ENCODE measurements around the gene TMEM174.

Gene TMEM174

GRCh38 chr5:73189871-73190376, 16.9 kb downstream of the TMEM174 start:
- Mint-ChIP-seq H3K36me3 (ENCODE audit: low read depth) (peaks cover 3% of the 10 kb centered on the region), H3K4me3 (no peak overlapping the region), H3K27ac (peak overlapping the region; percentile 54 to 77 (median 63)), H3K9me3 (no peaks in the 10 kb centered on the region), H3K4me1 (peaks cover 29% of the 10 kb centered on the region), H3K27me3 (ENCODE audit: low read depth) (peaks cover 15% of the 10 kb centered on the region)
- no peak for TF ChIP-seq CTCF (IDR thresholded peaks at IDR 0.05; ENCODE audit: unreplicated experiment in 3 of 3)

GRCh38 chr5:73192370-73192769, 19.4 kb downstream of the TMEM174 start:
- H3K36me3 Mint-ChIP-seq (ENCODE audit: low read depth): no peaks in the 10 kb centered on the region
- H3K27me3 Mint-ChIP-seq (ENCODE audit: low read depth): peaks cover 22% of the 10 kb centered on the region
- no peaks in the 10 kb centered on the region for H3K9me3 Mint-ChIP-seq
- peaks cover 29% of the 10 kb centered on the region for H3K4me1 Mint-ChIP-seq
- no peak for TF ChIP-seq CTCF (IDR thresholded peaks at IDR 0.05; ENCODE audit: unreplicated experiment in 3 of 3)
- no peak overlapping the region for H3K27ac Mint-ChIP-seq
- H3K4me3 Mint-ChIP-seq: no peak overlapping the region

DNA sequence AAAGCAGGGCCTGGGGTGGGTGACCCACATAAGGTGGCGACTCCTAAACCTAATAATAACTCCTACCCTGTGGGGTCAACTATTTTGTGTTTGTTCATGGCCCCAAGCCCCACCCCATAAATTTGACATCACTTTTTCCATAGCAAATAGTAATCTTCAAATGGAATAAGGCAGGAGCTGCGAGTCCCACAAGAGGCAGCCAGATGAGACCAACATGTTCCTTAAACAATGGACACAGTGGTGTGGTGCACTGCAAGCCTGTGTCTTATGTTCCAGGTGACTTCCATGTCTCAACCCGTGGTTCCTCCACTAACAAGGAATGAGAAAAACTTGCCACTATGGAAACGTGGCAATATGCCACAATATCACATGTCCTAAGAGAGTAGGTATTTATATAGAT, 20.6 kb downstream of the TMEM174 start:
- peaks cover 29% of the 10 kb centered on the region for H3K4me1 Mint-ChIP-seq
- no peak overlapping the region for H3K4me3 Mint-ChIP-seq
- peaks cover 22% of the 10 kb centered on the region for H3K27me3 Mint-ChIP-seq (ENCODE audit: low read depth)
- no peak for TF ChIP-seq CTCF (IDR thresholded peaks at IDR 0.05; ENCODE audit: unreplicated experiment in 3 of 3)
- H3K27ac Mint-ChIP-seq: no peak overlapping the region
- H3K36me3 Mint-ChIP-seq (ENCODE audit: low read depth): no peaks in the 10 kb centered on the region
- no peaks in the 10 kb centered on the region for H3K9me3 Mint-ChIP-seq

- peaks cover 35% of the 10 kb centered on the region for H3K27me3 Mint-ChIP-seq (ENCODE audit: low read depth)
- no peaks in the 10 kb centered on the region for H3K36me3 Mint-ChIP-seq (ENCODE audit: low read depth)
- H3K27ac Mint-ChIP-seq: no peak overlapping the region
- no peak overlapping the region for H3K4me3 Mint-ChIP-seq
- H3K4me1 Mint-ChIP-seq: peaks cover 5% of the 10 kb centered on the region
- TF ChIP-seq CTCF (IDR thresholded peaks at IDR 0.05; ENCODE audit: unreplicated experiment in 3 of 3): no peak
- H3K9me3 Mint-ChIP-seq: no peaks in the 10 kb centered on the region
Observed at GRCh38 chr5:73196201-73196600, 23.2 kb downstream of the TMEM174 start.

GRCh38 chr5:73197637-73198257, 24.8 kb downstream of the TMEM174 start:
- H3K4me3 Mint-ChIP-seq: no peak overlapping the region
- no peaks in the 10 kb centered on the region for H3K9me3 Mint-ChIP-seq
- no peak for TF ChIP-seq CTCF (IDR thresholded peaks at IDR 0.05; ENCODE audit: unreplicated experiment in 3 of 3)
- H3K27me3 Mint-ChIP-seq (ENCODE audit: low read depth): peaks cover 33% of the 10 kb centered on the region
- no peaks in the 10 kb centered on the region for H3K36me3 Mint-ChIP-seq (ENCODE audit: low read depth)
- no peaks in the 10 kb centered on the region for H3K4me1 Mint-ChIP-seq
- no peak overlapping the region for H3K27ac Mint-ChIP-seq
